Activated CD4-positive, alpha-beta T cell treated with anti-CD3 and anti-CD28 coated beads, Interleukin-2, amount 50 U/mL, for 48 hours (primary cell): ENCODE results near the gene GAPVD1.
"Not testable (repeated sequence)": the region's sequence is repeated elsewhere in the genome, so short reads cannot be mapped to it uniquely, and the experiment has no call there.

Experiments used
- DNase-seq, 2 experiments: peaks; one replicate each; pipeline ENCODE4 v3.0.0-alpha.2; 2020

Gene GAPVD1

GRCh38 chr9:125374443-125375309 lies 113.0 kb downstream of the GAPVD1 start:
- DNase-seq = peak; percentile 69 to 73

GRCh38 chr9:125375820-125376219 lies 114.2 kb downstream of the GAPVD1 start:
- DNase-seq = no peak

GRCh38 chr9:125376261-125377226 lies 114.9 kb downstream of the GAPVD1 start:
- no peak for DNase-seq

- no peak for DNase-seq
Measured at GRCh38 chr9:125377584-125378250, 116.1 kb downstream of the GAPVD1 start.

GRCh38 chr9:125378778-125379177 lies 117.2 kb downstream of the GAPVD1 start:
- no peak for DNase-seq

- DNase-seq = no peak
Measured at GRCh38 chr9:125379208-125379607, 117.6 kb downstream of the GAPVD1 start.

- no peak for DNase-seq
Measured at GRCh38 chr9:125380406-125380805, 118.8 kb downstream of the GAPVD1 start.

- no peak for DNase-seq
Measured at GRCh38 chr9:125387861-125388524, 126.4 kb downstream of the GAPVD1 start.

- no peak for DNase-seq
Measured at GRCh38 chr9:125388978-125389377, 127.4 kb downstream of the GAPVD1 start.

- DNase-seq = no peak
Measured at GRCh38 chr9:125391704-125392103, 130.1 kb downstream of the GAPVD1 start.

- DNase-seq = no peak
Measured at GRCh38 chr9:125393426-125393825, 131.8 kb downstream of the GAPVD1 start.

GRCh38 chr9:125396799-125397198 lies 135.2 kb downstream of the GAPVD1 start:
- no peak for DNase-seq

GRCh38 chr9:125397736-125398135 lies 136.1 kb downstream of the GAPVD1 start:
- DNase-seq = no peak

- no peak for DNase-seq
Measured at GRCh38 chr9:125398243-125398642, 136.6 kb downstream of the GAPVD1 start.

- no peak for DNase-seq
Measured at GRCh38 chr9:125399165-125399564, 137.5 kb downstream of the GAPVD1 start.

- DNase-seq = no peak
Measured at GRCh38 chr9:125399666-125400065, 138.0 kb downstream of the GAPVD1 start.

- not testable (repeated sequence) for DNase-seq
Measured at GRCh38 chr9:125400232-125400631, 138.6 kb downstream of the GAPVD1 start.

GRCh38 chr9:125400725-125401716 lies 139.4 kb downstream of the GAPVD1 start:
- no peak for DNase-seq

- no peak for DNase-seq
Measured at GRCh38 chr9:125404733-125405132, 143.1 kb downstream of the GAPVD1 start.

GRCh38 chr9:125405938-125406809 lies 144.5 kb downstream of the GAPVD1 start:
- DNase-seq = no peak
